HCT116 (cell line): ENCODE data around the gene HMCN2. TPM values are rescaled to one million over a fixed set of nuclear protein-coding genes. Genes with fewer than 3 reads are reported as not detected.

Source experiments
- ATAC-seq: fragments of 200-7000 bp; cut with Tn5 transposase; 2 replicates; pipeline ENCODE4 v1.9.1; 2020; ENCODE audit warnings: mild to moderate bottlenecking, moderate library complexity
- BruUV-seq: library from RNA; stranded (reverse); fragments of 400-500 nt; replicated peaks from 2 replicates; lab custom pipeline; 2021; lab: Mats Ljungman, UMichigan
- CTCF ChIA-PET: fragments of 300-600 bp; sonication (Branson Sonifier 250); formaldehyde crosslinking; loops from one replicate; lab custom pipeline; 2021; ENCODE audit warnings: antibody characterized with exemption; lab: Charles Lee
- POLR2A ChIA-PET: fragments of 300-600, 350-600 bp; sonication (Branson Sonifier 250); formaldehyde crosslinking; loops from one replicate; lab custom pipeline; 2021; ENCODE audit warnings: antibody characterized with exemption; lab: Charles Lee
- RAD21 ChIA-PET, 2 experiments: fragments of 300-600 bp; sonication (Branson Sonifier 250); formaldehyde crosslinking; loops; one replicate each; lab custom pipeline; 2023; ENCODE audit warnings: low total read pairs in 2 of 2; ENCODE audit not compliant: uncharacterized antibody in 2 of 2, unreplicated experiment in 2 of 2, low non-redundant PET in 1 of 2; lab: Charles Lee
- DNase-seq: peaks from one replicate; pipeline ENCODE4 v3.0.0-alpha.2; 2010; ENCODE audit warnings: low read depth, low spot score
- H2AFZ ChIP-seq: fragments of 200-600 bp; shearing (Covaris generic), sonication (generic); 2 replicates; pipeline ENCODE4 v1.6.1; 2017; ENCODE audit warnings: low read depth, mixed run types, mixed read lengths, antibody characterized with exemption, low read length; ENCODE audit not compliant: poor library complexity, severe bottlenecking
- H3K27ac ChIP-seq: 2 replicates; pipeline ENCODE4 v1.5.1; 2012; ENCODE audit warnings: low read depth, low read length
- H3K27me3 ChIP-seq: fragments of 200-600 bp; sonication (generic); 2 replicates; pipeline ENCODE4 v1.6.1; 2016; ENCODE audit warnings: mixed run types, low read length, mixed read lengths; ENCODE audit not compliant: insufficient read depth
- H3K36me3 ChIP-seq, 2 experiments: fragments of 200-500 bp in 1 of 2; fragments of 200-600 bp in 1 of 2; sonication (Bioruptor generic) in 1 of 2; sonication (generic) in 1 of 2; 2 replicates each; pipeline versions ENCODE4 v1.5.1 to v1.6.1; 2014 to 2016; ENCODE audit warnings: low read length in 2 of 2, inconsistent platforms in 1 of 2, mixed read lengths in 1 of 2, mixed run types in 1 of 2; ENCODE audit not compliant: insufficient read depth in 2 of 2, control insufficient read depth in 1 of 2
- H3K4me1 ChIP-seq, 2 experiments: fragments of 200-600 bp in 1 of 2; sonication (generic) in 1 of 2; 2 replicates each; pipeline versions ENCODE4 v1.5.1 to v1.6.1; 2012 to 2017; ENCODE audit warnings: low read length in 2 of 2, inconsistent platforms in 1 of 2, mild to moderate bottlenecking in 1 of 2, mixed read lengths in 1 of 2, mixed run types in 1 of 2, moderate library complexity in 1 of 2; ENCODE audit not compliant: insufficient read depth in 2 of 2, control insufficient read depth in 1 of 2
- H3K4me2 ChIP-seq: fragments of 200-600 bp; sonication (generic); 2 replicates; pipeline ENCODE4 v1.6.1; 2017; ENCODE audit warnings: mixed run types, low read length, mixed read lengths
- H3K4me3 ChIP-seq, 2 experiments: fragments of 200-600 bp in 1 of 2; sonication (generic) in 1 of 2; replicated peaks in 1 of 2; 2 replicates each; pipeline ENCODE4 v1.5.1; 2011 to 2016; ENCODE audit warnings: low read length in 2 of 2, control low read depth in 1 of 2, low read depth in 1 of 2, mild to moderate bottlenecking in 1 of 2, mixed read lengths in 1 of 2, mixed run types in 1 of 2
- H3K79me2 ChIP-seq: fragments of 200-600 bp; sonication (generic); 2 replicates; pipeline ENCODE4 v1.6.1; 2017; ENCODE audit warnings: mild to moderate bottlenecking, mixed run types, low read length, moderate library complexity, mixed read lengths; ENCODE audit not compliant: insufficient read depth
- H3K9ac ChIP-seq: fragments of 200-600 bp; sonication (generic); 2 replicates; pipeline ENCODE4 v1.6.1; 2016; ENCODE audit warnings: low read length, mixed read lengths
- H3K9me2 ChIP-seq: fragments of 200-600 bp; sonication (generic), shearing (Covaris generic); 2 replicates; pipeline ENCODE4 v1.6.1; 2017; ENCODE audit warnings: mixed run types, mild to moderate bottlenecking, moderate library complexity; ENCODE audit not compliant: insufficient read depth
- H3K9me3 ChIP-seq, 2 experiments: fragments of 200-500 bp in 1 of 2; fragments of 200-600 bp in 1 of 2; sonication (Bioruptor generic) in 1 of 2; sonication (generic) in 1 of 2; 2 replicates each; pipeline ENCODE4 v1.6.1; 2014 to 2017; ENCODE audit warnings: low read length in 2 of 2, mixed read lengths in 2 of 2, inconsistent platforms in 1 of 2, low read depth in 1 of 2, mild to moderate bottlenecking in 1 of 2, mixed run types in 1 of 2, moderate library complexity in 1 of 2; ENCODE audit not compliant: control insufficient read depth in 1 of 2, insufficient read depth in 1 of 2
- H4K20me1 ChIP-seq: fragments of 200-600 bp; sonication (generic), shearing (Covaris generic); 2 replicates; pipeline ENCODE4 v1.6.1; 2017; ENCODE audit warnings: mixed run types, mild to moderate bottlenecking, moderate library complexity; ENCODE audit not compliant: insufficient read depth
- CEBPB ChIP-seq: IDR thresholded peaks from 2 replicates; pipeline ENCODE4 v1.6.1; 2012; ENCODE audit warnings: low read depth
- EGR1 ChIP-seq: IDR thresholded peaks from 2 replicates; pipeline ENCODE4 v1.6.1; 2012; ENCODE audit warnings: low read depth
- ELF1 ChIP-seq: IDR thresholded peaks from 2 replicates; pipeline ENCODE4 v1.6.1; 2012; ENCODE audit warnings: low read depth, borderline replicate concordance
- EZH2 ChIP-seq: fragments of 200-600 bp; sonication (generic); IDR thresholded peaks from 2 replicates; pipeline ENCODE4 v1.6.1; 2017; ENCODE audit warnings: antibody characterized with exemption, mixed run types
- EZH2phosphoT487 ChIP-seq: fragments of 200-600 bp; IDR thresholded peaks from 2 replicates; pipeline ENCODE4 v1.6.1; 2018; ENCODE audit warnings: antibody characterized with exemption, borderline replicate concordance
- FOSL1 ChIP-seq: IDR thresholded peaks from 2 replicates; pipeline ENCODE4 v1.6.1; 2012; ENCODE audit warnings: low read depth
- JUND ChIP-seq: IDR thresholded peaks from 2 replicates; pipeline ENCODE4 v1.6.1; 2012
- SP1 ChIP-seq: IDR thresholded peaks from 2 replicates; pipeline ENCODE4 v1.6.1; 2012; ENCODE audit warnings: low read depth
- SRF ChIP-seq: IDR thresholded peaks from 2 replicates; pipeline ENCODE4 v1.6.1; 2012; ENCODE audit warnings: low read depth
- TCF7L2 ChIP-seq: IDR thresholded peaks from 2 replicates; pipeline ENCODE4 v1.7.0; 2011; ENCODE audit warnings: borderline replicate concordance, inconsistent platforms; ENCODE audit not compliant: insufficient read depth, insufficient read length; ENCODE audit errors: extremely low read depth
- YY1 ChIP-seq: IDR thresholded peaks from 2 replicates; pipeline ENCODE4 v1.6.1; 2011; ENCODE audit warnings: low read length, low read depth, moderate library complexity, mild to moderate bottlenecking; ENCODE audit not compliant: insufficient replicate concordance; ENCODE audit errors: extremely low read depth
- ZFX ChIP-seq: fragments of 450-650 bp; IDR thresholded peaks from 2 replicates; pipeline ENCODE4 v1.6.1; 2017
- ZNF274 ChIP-seq: fragments of 200-500 bp; sonication (Bioruptor generic); IDR thresholded peaks from 2 replicates; pipeline ENCODE4 v1.6.1; 2014; ENCODE audit warnings: mild to moderate bottlenecking, low read depth, low read length, inconsistent platforms
- intact Hi-C: fragments of 100-400 bp; cut with micrococcal nuclease; formaldehyde crosslinking; loops from 2 replicates; pipeline ENCODE4 v1.10.0; 2022
- total RNA-seq: library from RNA; stranded (reverse); gene quantifications from one replicate; pipeline ENCODE4 v1.2.1, GENCODE V29; 2021; ENCODE audit not compliant: unreplicated experiment
- TF ChIP-seq, protein P1 (sequence below): IDR thresholded peaks from 2 replicates; pipeline ENCODE4 v1.6.1; 2012
- TF ChIP-seq, protein P2 (sequence below): IDR thresholded peaks from 2 replicates; pipeline ENCODE4 v1.6.1; 2011; ENCODE audit warnings: mild to moderate bottlenecking, low read length, moderate library complexity; ENCODE audit not compliant: insufficient replicate concordance; ENCODE audit errors: extremely low read depth
- TF ChIP-seq, protein P3 (sequence below), 3 experiments: fragments of 200-600 bp in 1 of 3; sonication (generic) in 1 of 3; IDR thresholded peaks in 2 of 3; conservative IDR thresholded peaks in 1 of 3; 2 replicates each; pipeline ENCODE4 v1.5.1; 2012 to 2017; ENCODE audit warnings: low read depth in 2 of 3, low read length in 2 of 3, antibody characterized with exemption in 1 of 3, borderline replicate concordance in 1 of 3, control low read depth in 1 of 3, mild to moderate bottlenecking in 1 of 3, mixed read lengths in 1 of 3, mixed run types in 1 of 3, moderate library complexity in 1 of 3; ENCODE audit not compliant: insufficient read depth in 1 of 3

The HMCN2 gene
- total RNA-seq, 1 experiment from 2014 or later: 0.22 TPM

GRCh38 chr9:130422546-130422945 lies 157.0 kb downstream of the HMCN2 start:
- RAD21 ChIA-PET: no interaction called here
- TF ChIP-seq EZH2phosphoT487: no peak
- no peak for TF ChIP-seq JUND
- TF ChIP-seq SP1: no peak
- no peak for TF ChIP-seq SRF
- TF ChIP-seq EZH2: no peak
- no peak for TF ChIP-seq EGR1
- TF ChIP-seq ZNF274: no peak
- no peak for TF ChIP-seq CEBPB
- TF ChIP-seq ZFX: no peak
- no peak for TF ChIP-seq ELF1
- TF ChIP-seq YY1: no peak
- no peak for TF ChIP-seq TCF7L2
- TF ChIP-seq, protein P1, sequence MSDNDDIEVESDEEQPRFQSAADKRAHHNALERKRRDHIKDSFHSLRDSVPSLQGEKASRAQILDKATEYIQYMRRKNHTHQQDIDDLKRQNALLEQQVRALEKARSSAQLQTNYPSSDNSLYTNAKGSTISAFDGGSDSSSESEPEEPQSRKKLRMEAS: no peak
- TF ChIP-seq, protein P2, sequence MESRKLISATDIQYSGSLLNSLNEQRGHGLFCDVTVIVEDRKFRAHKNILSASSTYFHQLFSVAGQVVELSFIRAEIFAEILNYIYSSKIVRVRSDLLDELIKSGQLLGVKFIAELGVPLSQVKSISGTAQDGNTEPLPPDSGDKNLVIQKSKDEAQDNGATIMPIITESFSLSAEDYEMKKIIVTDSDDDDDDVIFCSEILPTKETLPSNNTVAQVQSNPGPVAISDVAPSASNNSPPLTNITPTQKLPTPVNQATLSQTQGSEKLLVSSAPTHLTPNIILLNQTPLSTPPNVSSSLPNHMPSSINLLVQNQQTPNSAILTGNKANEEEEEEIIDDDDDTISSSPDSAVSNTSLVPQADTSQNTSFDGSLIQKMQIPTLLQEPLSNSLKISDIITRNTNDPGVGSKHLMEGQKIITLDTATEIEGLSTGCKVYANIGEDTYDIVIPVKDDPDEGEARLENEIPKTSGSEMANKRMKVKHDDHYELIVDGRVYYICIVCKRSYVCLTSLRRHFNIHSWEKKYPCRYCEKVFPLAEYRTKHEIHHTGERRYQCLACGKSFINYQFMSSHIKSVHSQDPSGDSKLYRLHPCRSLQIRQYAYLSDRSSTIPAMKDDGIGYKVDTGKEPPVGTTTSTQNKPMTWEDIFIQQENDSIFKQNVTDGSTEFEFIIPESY: no peak
- no peak for TF ChIP-seq FOSL1
- TF ChIP-seq, protein P3, sequence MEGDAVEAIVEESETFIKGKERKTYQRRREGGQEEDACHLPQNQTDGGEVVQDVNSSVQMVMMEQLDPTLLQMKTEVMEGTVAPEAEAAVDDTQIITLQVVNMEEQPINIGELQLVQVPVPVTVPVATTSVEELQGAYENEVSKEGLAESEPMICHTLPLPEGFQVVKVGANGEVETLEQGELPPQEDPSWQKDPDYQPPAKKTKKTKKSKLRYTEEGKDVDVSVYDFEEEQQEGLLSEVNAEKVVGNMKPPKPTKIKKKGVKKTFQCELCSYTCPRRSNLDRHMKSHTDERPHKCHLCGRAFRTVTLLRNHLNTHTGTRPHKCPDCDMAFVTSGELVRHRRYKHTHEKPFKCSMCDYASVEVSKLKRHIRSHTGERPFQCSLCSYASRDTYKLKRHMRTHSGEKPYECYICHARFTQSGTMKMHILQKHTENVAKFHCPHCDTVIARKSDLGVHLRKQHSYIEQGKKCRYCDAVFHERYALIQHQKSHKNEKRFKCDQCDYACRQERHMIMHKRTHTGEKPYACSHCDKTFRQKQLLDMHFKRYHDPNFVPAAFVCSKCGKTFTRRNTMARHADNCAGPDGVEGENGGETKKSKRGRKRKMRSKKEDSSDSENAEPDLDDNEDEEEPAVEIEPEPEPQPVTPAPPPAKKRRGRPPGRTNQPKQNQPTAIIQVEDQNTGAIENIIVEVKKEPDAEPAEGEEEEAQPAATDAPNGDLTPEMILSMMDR (IDR thresholded peaks at IDR 0.05 in 2 of 3, conservative IDR thresholded peaks at IDR 0.05 in 1 of 3; ENCODE audit: borderline replicate concordance in 1 of 3, insufficient read depth in 1 of 3, low read depth in 2 of 3, low read length in 2 of 3): no peak
- CTCF ChIA-PET: no interaction called here
- ATAC-seq: no peak
- no peak for DNase-seq
- POLR2A ChIA-PET: no interaction called here
- Histone ChIP-seq H3K4me3 (no peak overlapping the region), H3K9me2 (no peaks in the 10 kb centered on the region), H3K27ac (no peak overlapping the region), H4K20me1 (no peaks in the 10 kb centered on the region), H2AFZ (no peak overlapping the region), H3K9ac (no peak overlapping the region), H3K9me3 (no peaks in the 10 kb centered on the region), H3K4me2 (no peak overlapping the region), H3K36me3 (no peaks in the 10 kb centered on the region), H3K4me1 (peaks cover 13 to 18% of the 10 kb centered on the region in 2 experiments), H3K27me3 (no peaks in the 10 kb centered on the region), H3K79me2 (no peaks in the 10 kb centered on the region)
- intact Hi-C loops: no loop called here
- no TSS peak for BruUV-seq
